HepG2 (cell line): Measurements from ENCODE around the gene GCLC. TPM values are rescaled to one million over a fixed set of nuclear protein-coding genes. Genes with fewer than 3 reads are reported as not detected.

Experiments
- ATAC-seq: fragments of 200-7000 bp; cut with Tn5 transposase; 3 replicates; pipeline ENCODE4 v1.9.1; 2020; ENCODE audit warnings: mild to moderate bottlenecking, moderate library complexity
- BruUV-seq: library from RNA; stranded (reverse); fragments of 400-500 nt; replicated peaks from 2 replicates; lab custom pipeline; 2021; lab: Mats Ljungman, UMichigan
- CTCF ChIA-PET: fragments of 300-600 bp; formaldehyde crosslinking; extraction: SDS; loops from one replicate; lab custom pipeline; 2021; ENCODE audit warnings: low total read pairs, inconsistent platforms, low intra/inter-chr PET ratio; lab: Yijun Ruan, JAX
- POLR2A ChIA-PET: fragments of 350-600 bp; sonication (Branson Sonifier 250); formaldehyde crosslinking; loops from one replicate; lab custom pipeline; 2020; ENCODE audit warnings: antibody characterized with exemption, inconsistent platforms; lab: Yijun Ruan, JAX
- DNase-seq: peaks from one replicate; pipeline ENCODE4 v3.0.0-alpha.2; 2015; ENCODE audit warnings: low spot score
- FAIRE-seq: peaks from 3 replicates; lab custom pipeline; 2011; peaks lifted over from hg19 to GRCh38; lab: Jason Lieb, UNC
- H2AFZ ChIP-seq: one replicate; pipeline ENCODE4 v1.6.1; 2011; ENCODE audit warnings: low read length, inconsistent platforms
- H3K27ac ChIP-seq: fragments of 300-600 bp; 3 replicates; pipeline ENCODE4 v1.8.0; 2011; ENCODE audit warnings: mixed run types, mild to moderate bottlenecking, mixed read lengths, low read length, inconsistent platforms; ENCODE audit not compliant: insufficient read depth; ENCODE audit errors: extremely low read length
- H3K27me3 ChIP-seq, 2 experiments: fragments of 200-600 bp in 1 of 2; 2 replicates in 1 of 2; 3 replicates in 1 of 2; pipeline versions ENCODE4 v1.6.0 to v1.8.0; 2011; ENCODE audit warnings: low read length in 2 of 2, mild to moderate bottlenecking in 2 of 2, moderate library complexity in 2 of 2, inconsistent platforms in 1 of 2; ENCODE audit not compliant: insufficient read depth in 2 of 2, control insufficient read depth in 1 of 2
- H3K36me3 ChIP-seq, 2 experiments: fragments of 200-600 bp in 1 of 2; replicated peaks in 1 of 2; 2 replicates in 1 of 2; 3 replicates in 1 of 2; pipeline versions ENCODE4 v1.5.1 to v1.8.0; 2011; ENCODE audit warnings: low read length in 2 of 2, inconsistent platforms in 1 of 2; ENCODE audit not compliant: insufficient read depth in 2 of 2, control insufficient read depth in 1 of 2
- H3K4me1 ChIP-seq: 2 replicates; pipeline ENCODE4 v1.5.1; 2012; ENCODE audit warnings: low read length, inconsistent platforms; ENCODE audit not compliant: insufficient read depth
- H3K4me2 ChIP-seq: 2 replicates; pipeline ENCODE4 v1.6.0; 2011; ENCODE audit warnings: low read depth, low read length, inconsistent platforms
- H3K4me3 ChIP-seq, 3 experiments: fragments of 200-600 bp in 1 of 3; sonication (generic), shearing (Covaris generic) in 1 of 3; replicated peaks in 1 of 3; 2 replicates each; pipeline ENCODE4 v1.5.1; 2011 to 2016; ENCODE audit warnings: low read length in 3 of 3, inconsistent platforms in 2 of 3, low read depth in 2 of 3, mild to moderate bottlenecking in 2 of 3, control low read depth in 1 of 3, mixed read lengths in 1 of 3; ENCODE audit not compliant: insufficient read depth in 1 of 3
- H3K79me2 ChIP-seq: one replicate; pipeline ENCODE4 v1.6.1; 2011; ENCODE audit warnings: low read length, inconsistent platforms; ENCODE audit not compliant: insufficient read depth
- H3K9ac ChIP-seq: 2 replicates; pipeline ENCODE4 v1.6.0; 2011; ENCODE audit warnings: mild to moderate bottlenecking, low read depth, low read length, inconsistent platforms; ENCODE audit not compliant: insufficient read depth
- H3K9me3 ChIP-seq: 2 replicates; pipeline ENCODE4 v1.5.1; 2012; ENCODE audit warnings: mild to moderate bottlenecking, low read length
- H4K20me1 ChIP-seq: 2 replicates; pipeline ENCODE4 v1.6.0; 2011; ENCODE audit warnings: inconsistent platforms, mild to moderate bottlenecking, low read length, moderate library complexity; ENCODE audit not compliant: insufficient read depth
- NONO ChIP-seq, 2 experiments: fragments of 450-650 bp in 1 of 2; sonication (generic) in 1 of 2; formaldehyde crosslinking in 1 of 2; IDR thresholded peaks in 1 of 2; conservative IDR thresholded peaks in 1 of 2; 2 replicates each; pipeline versions ENCODE4 v1.6.1 to v1.8.0; 2017 to 2022; ENCODE audit warnings: mild to moderate bottlenecking in 1 of 2, missing genetic modification reagents in 1 of 2, moderate library complexity in 1 of 2
- PCBP2 ChIP-seq: fragments of 200-400 bp; formaldehyde crosslinking; optimal IDR thresholded peaks from 2 replicates; pipeline ENCODE3; 2018; ENCODE audit warnings: low read length, low read depth; ENCODE audit not compliant: poor library complexity, severe bottlenecking
- PTBP1 ChIP-seq: fragments of 200-400 bp; formaldehyde crosslinking; IDR thresholded peaks from 2 replicates; pipeline ENCODE4 v1.6.1; 2018; ENCODE audit warnings: low read length, low read depth; ENCODE audit not compliant: poor library complexity, severe bottlenecking
- TCF12 ChIP-seq, 2 experiments: fragments of 450-650 bp in 1 of 2; sonication (generic) in 1 of 2; formaldehyde crosslinking in 1 of 2; IDR thresholded peaks; 2 replicates each; pipeline versions ENCODE4 v1.6.1 to v1.8.0; 2017 to 2022; ENCODE audit warnings: antibody characterized with exemption in 1 of 2, mild to moderate bottlenecking in 1 of 2, missing genetic modification reagents in 1 of 2, moderate library complexity in 1 of 2
- ZBTB10 ChIP-seq: sonication (generic); formaldehyde crosslinking; IDR thresholded peaks from 2 replicates; pipeline ENCODE4 v1.4.0; 2020; ENCODE audit warnings: missing genetic modification reagents, borderline replicate concordance
- ZBTB14 ChIP-seq: sonication (generic); formaldehyde crosslinking; IDR thresholded peaks from 2 replicates; pipeline ENCODE4 v1.4.0; 2020; ENCODE audit warnings: missing genetic modification reagents
- ZNF10 ChIP-seq: sonication (generic); formaldehyde crosslinking; IDR thresholded peaks from 2 replicates; pipeline ENCODE4 v1.4.0; 2020; ENCODE audit warnings: mild to moderate bottlenecking, low read depth, missing genetic modification reagents, borderline replicate concordance
- ZNF138 ChIP-seq: sonication (generic); formaldehyde crosslinking; IDR thresholded peaks from 2 replicates; pipeline ENCODE4 v1.5.0; 2020; ENCODE audit warnings: mild to moderate bottlenecking, low read depth, missing genetic modification reagents
- ZNF703 ChIP-seq: sonication (generic); formaldehyde crosslinking; IDR thresholded peaks from 2 replicates; pipeline ENCODE4 v1.5.1; 2020; ENCODE audit warnings: missing genetic modification reagents, mild to moderate bottlenecking, moderate library complexity, borderline replicate concordance
- ZNF747 ChIP-seq: sonication (generic); formaldehyde crosslinking; IDR thresholded peaks from 2 replicates; pipeline ENCODE4 v1.8.1; 2023; ENCODE audit warnings: missing genetic modification reagents, mild to moderate bottlenecking, borderline replicate concordance
- WGBS: methylation state at CpG from one replicate; pipeline ENCODE4 v1.1.6; 2017; ENCODE audit warnings: low lambda C conversion rate; 5-methylcytosine and 5-hydroxymethylcytosine counted together
- in situ Hi-C: cut with HindIII; loops from 2 replicates; pipeline ENCODE4 v1.10.0; 2017; ENCODE audit warnings: low pct_unique_long_range_greater_than_20kb; ENCODE audit not compliant: extremely low pct_ligation_motif_present
- intact Hi-C: fragments of 100-400 bp; cut with micrococcal nuclease; formaldehyde crosslinking; loops from one replicate; pipeline ENCODE4 v1.10.0; 2022; ENCODE audit not compliant: unreplicated experiment
- polyA plus RNA-seq, 8 experiments: library from polyadenylated mRNA; depleted of rRNA in 3 of 8; stranded (reverse) in 7 of 8; unstranded in 1 of 8; fragments of >200 nt; fragmentation: Illumina TruSeq in 4 of 8; extraction: Trizol in 4 of 8; gene quantifications; 2 replicates each; pipeline versions ENCODE4 v1.2.1 to v1.2.3, GENCODE V29; 2011 to 2016; ENCODE audit warnings: low read depth in 4 of 8, missing spikeins in 1 of 8, mixed read lengths in 1 of 8; ENCODE audit not compliant: insufficient read depth in 1 of 8
- total RNA-seq, 5 experiments: library from RNA; depleted of rRNA; stranded (reverse); fragments of >200 nt; fragmentation: Illumina TruSeq; extraction: Trizol; gene quantifications; 2 replicates each; pipeline ENCODE4 v1.2.3, GENCODE V29; 2016; ENCODE audit warnings: low read depth in 1 of 5

GCLC gene
- total and polyA plus RNA-seq, 2 of the 13 experiments (the other 11 are each of a cell fraction or from before 2014, with no cell fraction given): 35.3 to 84.6 TPM

- WGBS: 77% methylated on average over 4 of the region's 4 CpGs
- DNase-seq: no peak
- no peaks in the 10 kb centered on the region; a peak in 1 of 5 replicates for H3K27me3 ChIP-seq
- peaks cover 92% of the 10 kb centered on the region for H3K79me2 ChIP-seq
- no peak overlapping the region for H3K4me3 ChIP-seq
- H2AFZ ChIP-seq: no peak overlapping the region
- ChIA-PET CTCF (no interaction called here), POLR2A (no interaction called here)
- H4K20me1 ChIP-seq: peaks cover 27% of the 10 kb centered on the region
- peaks cover 0 to 22% of the 10 kb centered on the region in 2 experiments; a peak in 3 of 5 replicates for H3K36me3 ChIP-seq
- peaks cover 67% of the 10 kb centered on the region for H3K4me1 ChIP-seq
- no TSS peak for BruUV-seq
- intact Hi-C loops: no loop called here
- no peak for FAIRE-seq
- H3K27ac ChIP-seq: no peak overlapping the region
- in situ Hi-C loops: no loop called here
- TF ChIP-seq ZBTB10 (CRISPR knock-in tag) (no peak), ZBTB14 (CRISPR knock-in tag) (no peak), ZNF10 (CRISPR knock-in tag) (no peak), ZNF138 (CRISPR knock-in tag) (no peak), NONO (IDR thresholded peaks at IDR 0.05) (no peak), NONO (CRISPR knock-in tag; conservative IDR thresholded peaks at IDR 0.05) (no peak), ZNF747 (CRISPR knock-in tag) (no peak), ZNF703 (CRISPR knock-in tag) (no peak), TCF12 (IDR thresholded peaks at IDR 0.05) (no peak), TCF12 (CRISPR knock-in tag; IDR thresholded peaks at IDR 0.05) (no peak), PCBP2 (no peak), PTBP1 (no peak)
- H3K4me2 ChIP-seq: peak overlapping the region; percentile 38; the same call in 1 of the 2 replicates
- ATAC-seq: no peak
- no peaks in the 10 kb centered on the region for H3K9me3 ChIP-seq
- H3K9ac ChIP-seq: no peak overlapping the region
Measured at GRCh38 chr6:53540129-53540692, 4.7 kb downstream of the GCLC start.
